ENCODE data around the gene TMEM143.

DNA sequence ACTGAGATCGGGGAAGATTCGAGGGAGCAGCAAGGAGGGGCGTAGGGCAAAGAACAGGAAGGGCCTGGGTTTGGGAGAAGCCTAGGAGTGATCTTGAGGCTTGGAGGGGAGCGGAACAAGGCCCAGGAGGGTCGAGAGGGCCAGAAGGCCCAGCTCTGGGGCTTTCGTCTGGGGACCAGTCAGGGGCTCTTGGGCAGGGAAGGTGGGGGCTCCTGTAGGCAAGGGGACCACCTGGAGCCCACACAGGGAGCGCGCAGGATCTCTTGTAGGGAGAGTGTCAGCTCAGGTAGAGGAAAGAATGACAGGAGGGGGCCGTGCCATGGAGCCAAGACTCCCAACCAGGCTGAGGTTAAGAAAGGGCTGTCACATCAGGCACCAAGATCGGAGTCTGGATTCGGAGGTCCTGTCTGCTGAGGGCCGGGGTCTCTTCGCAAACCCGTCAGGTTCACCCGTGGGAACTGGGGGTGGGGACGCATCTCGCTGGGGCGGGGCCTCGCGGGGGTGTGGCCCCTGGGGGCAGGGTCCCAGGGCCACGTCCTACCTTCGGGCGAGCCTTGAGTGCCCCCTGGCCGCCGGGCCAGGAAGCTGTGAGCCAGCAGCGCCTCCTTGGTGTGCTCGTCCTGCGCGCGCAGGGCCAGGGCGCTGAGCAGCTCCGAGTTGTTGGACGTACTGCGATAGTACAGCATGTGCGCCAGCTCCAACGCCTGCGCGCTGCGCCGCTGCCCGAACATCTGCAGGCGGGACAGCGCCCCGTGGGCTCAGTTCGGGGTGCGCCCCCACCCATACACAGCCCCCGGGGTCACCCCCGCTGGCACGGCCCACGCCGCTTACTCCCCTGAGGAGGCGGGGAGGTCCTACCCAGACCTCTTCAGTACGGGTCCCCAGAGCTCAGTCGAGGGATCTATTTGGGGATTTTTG is 30.0 kb downstream of the TMEM143 start:
- TF ChIP-seq POLR2AphosphoS5 (IDR thresholded peaks at IDR 0.05) (peak; percentile 49), POLR2A (IDR thresholded peaks at IDR 0.05) (no peak)
